ENCODE results near the gene ALMS1. TPM values are rescaled to one million over a fixed set of nuclear protein-coding genes. Genes with fewer than 3 reads are reported as not detected.

The ALMS1 gene
- total RNA-seq, 1 donor from 2014 or later: 21.5 TPM

- no peak for DNase-seq (ENCODE audit: low spot score)
- no peak overlapping the region for H3K4me3 Mint-ChIP-seq (ENCODE audit: unreplicated experiment)
- no peak for TF ChIP-seq CTCF (IDR thresholded peaks at IDR 0.05; ENCODE audit: unreplicated experiment)
- no peak overlapping the region for H3K27ac Mint-ChIP-seq (ENCODE audit: unreplicated experiment)
- H3K27me3 Mint-ChIP-seq (ENCODE audit: unreplicated experiment): no peaks in the 10 kb centered on the region
- H3K4me1 Mint-ChIP-seq (ENCODE audit: unreplicated experiment): no peaks in the 10 kb centered on the region
- H3K36me3 Mint-ChIP-seq (ENCODE audit: low read depth, unreplicated experiment): no peaks in the 10 kb centered on the region
- H3K9me3 Mint-ChIP-seq (ENCODE audit: unreplicated experiment): no peaks in the 10 kb centered on the region
Observed at GRCh38 chr2:73370348-73370747, 15.3 kb upstream of the ALMS1 start.

GRCh38 chr2:73373344-73373743 is 12.3 kb upstream of the ALMS1 start:
- Mint-ChIP-seq H3K27ac (ENCODE audit: unreplicated experiment) (no peak overlapping the region), H3K27me3 (ENCODE audit: unreplicated experiment) (no peaks in the 10 kb centered on the region), H3K36me3 (ENCODE audit: low read depth, unreplicated experiment) (no peaks in the 10 kb centered on the region), H3K4me3 (ENCODE audit: unreplicated experiment) (no peak overlapping the region), H3K4me1 (ENCODE audit: unreplicated experiment) (no peaks in the 10 kb centered on the region), H3K9me3 (ENCODE audit: unreplicated experiment) (no peaks in the 10 kb centered on the region)
- DNase-seq (ENCODE audit: low spot score): no peak
- no peak for TF ChIP-seq CTCF (IDR thresholded peaks at IDR 0.05; ENCODE audit: unreplicated experiment)

GRCh38 chr2:73374269-73374668 is 11.4 kb upstream of the ALMS1 start:
- H3K9me3 Mint-ChIP-seq (ENCODE audit: unreplicated experiment): no peaks in the 10 kb centered on the region
- H3K36me3 Mint-ChIP-seq (ENCODE audit: low read depth, unreplicated experiment): no peaks in the 10 kb centered on the region
- H3K4me1 Mint-ChIP-seq (ENCODE audit: unreplicated experiment): no peaks in the 10 kb centered on the region
- no peak for DNase-seq (ENCODE audit: low spot score)
- no peak overlapping the region for H3K4me3 Mint-ChIP-seq (ENCODE audit: unreplicated experiment)
- no peaks in the 10 kb centered on the region for H3K27me3 Mint-ChIP-seq (ENCODE audit: unreplicated experiment)
- no peak for TF ChIP-seq CTCF (IDR thresholded peaks at IDR 0.05; ENCODE audit: unreplicated experiment)
- H3K27ac Mint-ChIP-seq (ENCODE audit: unreplicated experiment): no peak overlapping the region

- Mint-ChIP-seq H3K27me3 (ENCODE audit: unreplicated experiment) (no peaks in the 10 kb centered on the region), H3K27ac (ENCODE audit: unreplicated experiment) (no peak overlapping the region), H3K36me3 (ENCODE audit: low read depth, unreplicated experiment) (no peaks in the 10 kb centered on the region), H3K4me3 (ENCODE audit: unreplicated experiment) (no peak overlapping the region), H3K9me3 (ENCODE audit: unreplicated experiment) (no peaks in the 10 kb centered on the region), H3K4me1 (ENCODE audit: unreplicated experiment) (no peaks in the 10 kb centered on the region)
- DNase-seq (ENCODE audit: low spot score): no peak
- TF ChIP-seq CTCF (IDR thresholded peaks at IDR 0.05; ENCODE audit: unreplicated experiment): no peak
Observed at GRCh38 chr2:73376681-73377080, 9.0 kb upstream of the ALMS1 start.

GRCh38 chr2:73383036-73383435 is 2.6 kb upstream of the ALMS1 start:
- no peak for TF ChIP-seq CTCF (IDR thresholded peaks at IDR 0.05; ENCODE audit: unreplicated experiment)
- H3K36me3 Mint-ChIP-seq (ENCODE audit: low read depth, unreplicated experiment): no peaks in the 10 kb centered on the region
- DNase-seq (ENCODE audit: low spot score): no peak
- H3K9me3 Mint-ChIP-seq (ENCODE audit: unreplicated experiment): no peaks in the 10 kb centered on the region
- no peak overlapping the region for H3K4me3 Mint-ChIP-seq (ENCODE audit: unreplicated experiment)
- peaks cover 14% of the 10 kb centered on the region for H3K4me1 Mint-ChIP-seq (ENCODE audit: unreplicated experiment)
- no peak overlapping the region for H3K27ac Mint-ChIP-seq (ENCODE audit: unreplicated experiment)
- peaks cover 2% of the 10 kb centered on the region for H3K27me3 Mint-ChIP-seq (ENCODE audit: unreplicated experiment)

Data from endothelial cell (in vitro differentiated cells).